HepG2 (cell line): ENCODE results near the gene MXRA7. TPM values are rescaled to one million over a fixed set of nuclear protein-coding genes. Genes with fewer than 3 reads are reported as not detected.

Experiments
- HMGXB4 ChIP-seq, 2 experiments: sonication (generic) in 1 of 2; formaldehyde crosslinking in 1 of 2; IDR thresholded peaks; 2 replicates each; pipeline versions ENCODE4 v1.4.0 to v1.6.1; 2018 to 2020; ENCODE audit warnings: missing genetic modification reagents in 2 of 2, borderline replicate concordance in 1 of 2, low read depth in 1 of 2, mild to moderate bottlenecking in 1 of 2, missing biosample characterization in 1 of 2
- NR2F6 ChIP-seq, 2 experiments: IDR thresholded peaks; 2 replicates each; pipeline ENCODE4 v1.6.1; 2016; ENCODE audit warnings: antibody characterized with exemption in 1 of 2, mild to moderate bottlenecking in 1 of 2
- SALL1 ChIP-seq: sonication (generic); formaldehyde crosslinking; IDR thresholded peaks from 2 replicates; pipeline ENCODE4 v1.8.0; 2022; ENCODE audit warnings: mild to moderate bottlenecking, missing genetic modification reagents
- TARDBP ChIP-seq: sonication (generic); formaldehyde crosslinking; IDR thresholded peaks from 2 replicates; pipeline ENCODE4 v1.8.0; 2022; ENCODE audit warnings: mild to moderate bottlenecking, missing genetic modification reagents
- ZBTB10 ChIP-seq: sonication (generic); formaldehyde crosslinking; IDR thresholded peaks from 2 replicates; pipeline ENCODE4 v1.4.0; 2020; ENCODE audit warnings: missing genetic modification reagents, borderline replicate concordance
- ZFP62 ChIP-seq: sonication (generic); formaldehyde crosslinking; IDR thresholded peaks from 2 replicates; pipeline ENCODE4 v1.4.0; 2020; ENCODE audit warnings: missing genetic modification reagents
- ZNF207 ChIP-seq: fragments of 450-650 bp; IDR thresholded peaks from 2 replicates; pipeline ENCODE4 v1.6.1; 2016; ENCODE audit warnings: antibody characterized with exemption, borderline replicate concordance
- ZNF468 ChIP-seq: sonication (generic); formaldehyde crosslinking; IDR thresholded peaks from 2 replicates; pipeline ENCODE4 v1.8.0; 2022; ENCODE audit warnings: mild to moderate bottlenecking, moderate library complexity, missing genetic modification reagents
- ZNF530 ChIP-seq: sonication (generic); formaldehyde crosslinking; IDR thresholded peaks from 2 replicates; pipeline ENCODE4 v1.5.0; 2020; ENCODE audit warnings: low read depth, mild to moderate bottlenecking, missing genetic modification reagents
- ZNF558 ChIP-seq: sonication (generic); formaldehyde crosslinking; IDR thresholded peaks from 2 replicates; pipeline ENCODE4 v1.9.0; 2022; ENCODE audit warnings: mild to moderate bottlenecking, missing genetic modification reagents, borderline replicate concordance
- ZSCAN31 ChIP-seq: sonication (generic); formaldehyde crosslinking; IDR thresholded peaks from 2 replicates; pipeline ENCODE4 v1.5.0; 2020; ENCODE audit warnings: low read depth, mild to moderate bottlenecking, missing genetic modification reagents
- polyA plus RNA-seq, 8 experiments: library from polyadenylated mRNA; depleted of rRNA in 3 of 8; stranded (reverse) in 7 of 8; unstranded in 1 of 8; fragments of >200 nt; fragmentation: Illumina TruSeq in 4 of 8; extraction: Trizol in 4 of 8; gene quantifications; 2 replicates each; pipeline versions ENCODE4 v1.2.1 to v1.2.3, GENCODE V29; 2011 to 2016; ENCODE audit warnings: low read depth in 4 of 8, missing spikeins in 1 of 8, mixed read lengths in 1 of 8; ENCODE audit not compliant: insufficient read depth in 1 of 8
- total RNA-seq, 5 experiments: library from RNA; depleted of rRNA; stranded (reverse); fragments of >200 nt; fragmentation: Illumina TruSeq; extraction: Trizol; gene quantifications; 2 replicates each; pipeline ENCODE4 v1.2.3, GENCODE V29; 2016; ENCODE audit warnings: low read depth in 1 of 5
- TF ChIP-seq, protein P1 (sequence below): sonication (generic); formaldehyde crosslinking; IDR thresholded peaks from 2 replicates; pipeline ENCODE4 v1.5.0; 2020; ENCODE audit warnings: mild to moderate bottlenecking, missing genetic modification reagents, borderline replicate concordance
- TF ChIP-seq, protein P2 (sequence below): sonication (generic); formaldehyde crosslinking; IDR thresholded peaks from 2 replicates; pipeline ENCODE4 v1.5.0; 2020; ENCODE audit warnings: missing genetic modification reagents

Gene MXRA7
- total and polyA plus RNA-seq, 2 of the 13 experiments (the other 11 are each of a cell fraction or from before 2014, with no cell fraction given), result 44.8 to 112 TPM

DNA sequence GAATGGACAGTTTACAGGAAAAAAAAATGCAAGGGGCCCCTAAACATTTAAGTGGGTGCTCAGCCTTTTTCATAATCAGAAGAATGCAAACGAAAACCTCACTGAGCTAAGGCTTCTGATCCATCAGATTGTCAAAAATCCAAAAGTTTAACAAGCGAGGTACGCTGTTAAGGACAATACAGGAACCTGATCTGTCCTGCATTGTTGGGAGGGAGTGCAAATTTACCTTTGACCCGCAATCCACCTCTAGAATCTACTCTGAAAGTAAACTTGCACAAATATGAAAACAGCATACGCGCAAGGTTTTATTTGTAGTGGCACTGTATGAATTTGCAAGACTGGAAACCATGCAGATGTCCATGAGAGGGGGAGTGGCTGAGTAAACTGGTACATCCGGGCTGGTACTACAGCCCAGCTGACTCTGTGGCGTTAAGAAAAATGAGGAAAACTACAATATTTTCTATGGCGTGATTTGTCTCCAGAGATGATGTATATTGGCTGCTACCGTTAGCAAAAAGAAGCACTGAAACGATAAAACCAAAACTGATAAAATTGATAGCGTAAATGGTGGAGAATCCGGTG is 38.4 kb downstream of the MXRA7 start (continued):
- TF ChIP-seq ZNF207, result no peak
- TF ChIP-seq ZNF530, result no peak
- TF ChIP-seq, protein P1, sequence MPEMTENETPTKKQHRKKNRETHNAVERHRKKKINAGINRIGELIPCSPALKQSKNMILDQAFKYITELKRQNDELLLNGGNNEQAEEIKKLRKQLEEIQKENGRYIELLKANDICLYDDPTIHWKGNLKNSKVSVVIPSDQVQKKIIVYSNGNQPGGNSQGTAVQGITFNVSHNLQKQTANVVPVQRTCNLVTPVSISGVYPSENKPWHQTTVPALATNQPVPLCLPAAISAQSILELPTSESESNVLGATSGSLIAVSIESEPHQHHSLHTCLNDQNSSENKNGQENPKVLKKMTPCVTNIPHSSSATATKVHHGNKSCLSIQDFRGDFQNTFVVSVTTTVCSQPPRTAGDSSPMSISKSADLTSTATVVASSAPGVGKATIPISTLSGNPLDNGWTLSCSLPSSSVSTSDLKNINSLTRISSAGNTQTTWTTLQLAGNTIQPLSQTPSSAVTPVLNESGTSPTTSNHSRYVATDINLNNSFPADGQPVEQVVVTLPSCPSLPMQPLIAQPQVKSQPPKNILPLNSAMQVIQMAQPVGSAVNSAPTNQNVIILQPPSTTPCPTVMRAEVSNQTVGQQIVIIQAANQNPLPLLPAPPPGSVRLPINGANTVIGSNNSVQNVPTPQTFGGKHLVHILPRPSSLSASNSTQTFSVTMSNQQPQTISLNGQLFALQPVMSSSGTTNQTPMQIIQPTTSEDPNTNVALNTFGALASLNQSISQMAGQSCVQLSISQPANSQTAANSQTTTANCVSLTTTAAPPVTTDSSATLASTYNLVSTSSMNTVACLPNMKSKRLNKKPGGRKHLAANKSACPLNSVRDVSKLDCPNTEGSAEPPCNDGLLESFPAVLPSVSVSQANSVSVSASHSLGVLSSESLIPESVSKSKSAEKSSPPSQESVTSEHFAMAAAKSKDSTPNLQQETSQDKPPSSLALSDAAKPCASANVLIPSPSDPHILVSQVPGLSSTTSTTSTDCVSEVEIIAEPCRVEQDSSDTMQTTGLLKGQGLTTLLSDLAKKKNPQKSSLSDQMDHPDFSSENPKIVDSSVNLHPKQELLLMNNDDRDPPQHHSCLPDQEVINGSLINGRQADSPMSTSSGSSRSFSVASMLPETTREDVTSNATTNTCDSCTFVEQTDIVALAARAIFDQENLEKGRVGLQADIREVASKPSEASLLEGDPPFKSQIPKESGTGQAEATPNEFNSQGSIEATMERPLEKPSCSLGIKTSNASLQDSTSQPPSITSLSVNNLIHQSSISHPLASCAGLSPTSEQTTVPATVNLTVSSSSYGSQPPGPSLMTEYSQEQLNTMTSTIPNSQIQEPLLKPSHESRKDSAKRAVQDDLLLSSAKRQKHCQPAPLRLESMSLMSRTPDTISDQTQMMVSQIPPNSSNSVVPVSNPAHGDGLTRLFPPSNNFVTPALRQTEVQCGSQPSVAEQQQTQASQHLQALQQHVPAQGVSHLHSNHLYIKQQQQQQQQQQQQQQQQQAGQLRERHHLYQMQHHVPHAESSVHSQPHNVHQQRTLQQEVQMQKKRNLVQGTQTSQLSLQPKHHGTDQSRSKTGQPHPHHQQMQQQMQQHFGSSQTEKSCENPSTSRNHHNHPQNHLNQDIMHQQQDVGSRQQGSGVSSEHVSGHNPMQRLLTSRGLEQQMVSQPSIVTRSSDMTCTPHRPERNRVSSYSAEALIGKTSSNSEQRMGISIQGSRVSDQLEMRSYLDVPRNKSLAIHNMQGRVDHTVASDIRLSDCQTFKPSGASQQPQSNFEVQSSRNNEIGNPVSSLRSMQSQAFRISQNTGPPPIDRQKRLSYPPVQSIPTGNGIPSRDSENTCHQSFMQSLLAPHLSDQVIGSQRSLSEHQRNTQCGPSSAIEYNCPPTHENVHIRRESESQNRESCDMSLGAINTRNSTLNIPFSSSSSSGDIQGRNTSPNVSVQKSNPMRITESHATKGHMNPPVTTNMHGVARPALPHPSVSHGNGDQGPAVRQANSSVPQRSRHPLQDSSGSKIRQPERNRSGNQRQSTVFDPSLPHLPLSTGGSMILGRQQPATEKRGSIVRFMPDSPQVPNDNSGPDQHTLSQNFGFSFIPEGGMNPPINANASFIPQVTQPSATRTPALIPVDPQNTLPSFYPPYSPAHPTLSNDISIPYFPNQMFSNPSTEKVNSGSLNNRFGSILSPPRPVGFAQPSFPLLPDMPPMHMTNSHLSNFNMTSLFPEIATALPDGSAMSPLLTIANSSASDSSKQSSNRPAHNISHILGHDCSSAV (CRISPR knock-in tag), result no peak
- TF ChIP-seq ZBTB10 (CRISPR knock-in tag), result no peak
- peak; percentile 45; the same call in 1 of the 2 replicates for TF ChIP-seq TARDBP (CRISPR knock-in tag)
- TF ChIP-seq, protein P2, sequence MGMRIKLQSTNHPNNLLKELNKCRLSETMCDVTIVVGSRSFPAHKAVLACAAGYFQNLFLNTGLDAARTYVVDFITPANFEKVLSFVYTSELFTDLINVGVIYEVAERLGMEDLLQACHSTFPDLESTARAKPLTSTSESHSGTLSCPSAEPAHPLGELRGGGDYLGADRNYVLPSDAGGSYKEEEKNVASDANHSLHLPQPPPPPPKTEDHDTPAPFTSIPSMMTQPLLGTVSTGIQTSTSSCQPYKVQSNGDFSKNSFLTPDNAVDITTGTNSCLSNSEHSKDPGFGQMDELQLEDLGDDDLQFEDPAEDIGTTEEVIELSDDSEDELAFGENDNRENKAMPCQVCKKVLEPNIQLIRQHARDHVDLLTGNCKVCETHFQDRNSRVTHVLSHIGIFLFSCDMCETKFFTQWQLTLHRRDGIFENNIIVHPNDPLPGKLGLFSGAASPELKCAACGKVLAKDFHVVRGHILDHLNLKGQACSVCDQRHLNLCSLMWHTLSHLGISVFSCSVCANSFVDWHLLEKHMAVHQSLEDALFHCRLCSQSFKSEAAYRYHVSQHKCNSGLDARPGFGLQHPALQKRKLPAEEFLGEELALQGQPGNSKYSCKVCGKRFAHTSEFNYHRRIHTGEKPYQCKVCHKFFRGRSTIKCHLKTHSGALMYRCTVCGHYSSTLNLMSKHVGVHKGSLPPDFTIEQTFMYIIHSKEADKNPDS (CRISPR knock-in tag), result no peak; the same call in 1 of the 2 replicates
- TF ChIP-seq ZFP62 (CRISPR knock-in tag), result no peak
- no peak for TF ChIP-seq ZSCAN31 (CRISPR knock-in tag)
- TF ChIP-seq SALL1 (CRISPR knock-in tag), result peak; percentile 64; the same call in 1 of the 2 replicates
- TF ChIP-seq HMGXB4 (CRISPR knock-in tag; IDR thresholded peaks at IDR 0.05; ENCODE audit: borderline replicate concordance in 1 of 2, low read depth in 1 of 2), result peak in 1 of 2 experiments; percentile 5; a peak in 1 of 4 replicates
- TF ChIP-seq ZNF558 (CRISPR knock-in tag), result no peak; the same call in 1 of the 2 replicates
- TF ChIP-seq NR2F6 (IDR thresholded peaks at IDR 0.05), result no peak; the same call in 1 of the 2 replicates
- peak; percentile 37; the same call in 1 of the 2 replicates for TF ChIP-seq NR2F6 (CRISPR knock-in tag; IDR thresholded peaks at IDR 0.05)
- no peak for TF ChIP-seq ZNF468 (CRISPR knock-in tag)
